Prostate gland (tissue), 2 donors: ENCODE measurements around the gene ANKRD66. TPM values are rescaled to one million over a fixed set of nuclear protein-coding genes. Genes with fewer than 3 reads are reported as not detected.

Experiments
- DNase-seq: peaks from one replicate; pipeline ENCODE4 v3.0.0-alpha.2; 2019; ENCODE audit warnings: low spot score
- H3K27ac ChIP-seq, 2 donors: fragments of 200-600 bp; sonication (generic); 2 replicates each; pipeline ENCODE4 v1.5.1; 2017 to 2019
- H3K27me3 ChIP-seq: fragments of 200-600 bp; sonication (generic); replicated peaks from 2 replicates; pipeline ENCODE4 v1.5.1; 2019; ENCODE audit not compliant: insufficient read depth
- H3K36me3 ChIP-seq, 2 donors: fragments of 200-600 bp; sonication (generic); 1 replicate in 1 of 2; 2 replicates in 1 of 2; pipeline versions ENCODE4 v1.5.1 to v1.8.1; 2017 to 2019
- H3K4me1 ChIP-seq: fragments of 200-600 bp; sonication (generic); replicated peaks from 2 replicates; pipeline ENCODE4 v1.5.1; 2019
- H3K4me3 ChIP-seq, 2 donors: fragments of 200-600 bp; sonication (generic); 2 replicates each; pipeline ENCODE4 v1.5.1; 2017 to 2019
- H3K9me3 ChIP-seq: fragments of 200-600 bp; sonication (generic); 2 replicates; pipeline ENCODE4 v1.5.1; 2017
- CTCF ChIP-seq, 4 experiments: fragments of 200-600 bp in 2 of 4; fragments of 450-650 bp in 2 of 4; sonication (generic) in 2 of 4; IDR thresholded peaks; 1 replicate in 3 of 4; 2 replicates in 1 of 4; pipeline ENCODE4 v1.5.1; 2016 to 2019; ENCODE audit warnings: antibody characterized with exemption in 4 of 4, mild to moderate bottlenecking in 2 of 4, moderate library complexity in 2 of 4
- POLR2A ChIP-seq: fragments of 450-650 bp; IDR thresholded peaks from one replicate; pipeline ENCODE4 v1.6.1; 2016; ENCODE audit warnings: antibody characterized with exemption, mild to moderate bottlenecking
- POLR2AphosphoS5 ChIP-seq: sonication (generic); formaldehyde crosslinking; IDR thresholded peaks from one replicate; pipeline ENCODE4 v1.6.1; 2017; ENCODE audit warnings: antibody characterized with exemption
- WGBS: methylation state at CpG from one replicate; pipeline ENCODE4 v1.1.5; 2018; 5-methylcytosine and 5-hydroxymethylcytosine counted together
- intact Hi-C: fragments of 100-400 bp; cut with DNase I; formaldehyde crosslinking; loops from one replicate; pipeline ENCODE4 v1.14.2; 2022
- total RNA-seq, 2 donors: library from RNA; depleted of rRNA; stranded (reverse); fragments of >200 nt; gene quantifications; one replicate each; pipeline ENCODE4 v1.1.0, GENCODE V29; 2016

ANKRD66 gene
- total RNA-seq, 2 donors from 2014 or later = not detected

- WGBS = 47% methylated on average over 5 of the region's 5 CpGs
- Histone ChIP-seq H3K27ac (no peak overlapping the region), H3K4me1 (no peaks in the 10 kb centered on the region), H3K36me3 (no peaks in the 10 kb centered on the region), H3K27me3 (no peaks in the 10 kb centered on the region), H3K9me3 (no peaks in the 10 kb centered on the region), H3K4me3 (no peak overlapping the region)
- TF ChIP-seq POLR2A (no peak), CTCF (IDR thresholded peaks at IDR 0.05) (no peak), POLR2AphosphoS5 (no peak)
- no peak for DNase-seq
- intact Hi-C loops = no loop called here
Measured at GRCh38 chr6:46749731-46750130, 3.0 kb downstream of the ANKRD66 start.

GRCh38 chr6:46751658-46752057, 4.9 kb downstream of the ANKRD66 start:
- DNase-seq = no peak
- intact Hi-C loops = no loop called here
- no peak overlapping the region for H3K4me3 ChIP-seq

GRCh38 chr6:46755865-46756264, 9.1 kb downstream of the ANKRD66 start:
- 16% methylated on average over 1 of the region's 1 CpG for WGBS
- Histone ChIP-seq H3K9me3 (no peaks in the 10 kb centered on the region), H3K27me3 (no peaks in the 10 kb centered on the region), H3K4me3 (no peak overlapping the region), H3K36me3 (no peaks in the 10 kb centered on the region), H3K4me1 (no peaks in the 10 kb centered on the region), H3K27ac (no peak overlapping the region)
- no peak for DNase-seq
- intact Hi-C loops = no loop called here
- TF ChIP-seq POLR2A (no peak), CTCF (IDR thresholded peaks at IDR 0.05) (no peak), POLR2AphosphoS5 (no peak)

More at GRCh38 chr6:46751658-46752057, 4.9 kb downstream of the ANKRD66 start:
- Histone ChIP-seq H3K27ac (no peak overlapping the region), H3K9me3 (no peaks in the 10 kb centered on the region), H3K4me1 (no peaks in the 10 kb centered on the region), H3K27me3 (no peaks in the 10 kb centered on the region), H3K36me3 (no peaks in the 10 kb centered on the region)
- 96% methylated on average over 3 of the region's 3 CpGs for WGBS
- no peak for TF ChIP-seq POLR2AphosphoS5
- no peak for TF ChIP-seq POLR2A

- no peaks in the 10 kb centered on the region for H3K4me1 ChIP-seq
- no peak for DNase-seq
- H3K4me3 ChIP-seq = no peak overlapping the region
- no peaks in the 10 kb centered on the region for H3K9me3 ChIP-seq
- H3K27ac ChIP-seq = no peak overlapping the region
- no peaks in the 10 kb centered on the region for H3K27me3 ChIP-seq
- WGBS = 55% methylated on average over 7 of the region's 7 CpGs
- intact Hi-C loops = no loop called here
- H3K36me3 ChIP-seq = no peaks in the 10 kb centered on the region
- TF ChIP-seq CTCF (IDR thresholded peaks at IDR 0.05) (no peak), POLR2AphosphoS5 (no peak), POLR2A (no peak)
Measured at GRCh38 chr6:46756469-46757213, 9.9 kb downstream of the ANKRD66 start.

GRCh38 chr6:46757214-46757596, 10.5 kb downstream of the ANKRD66 start:
- no peak for TF ChIP-seq POLR2AphosphoS5
- no peak for TF ChIP-seq POLR2A
- TF ChIP-seq CTCF (IDR thresholded peaks at IDR 0.05) = no peak
- Histone ChIP-seq H3K4me1 (no peaks in the 10 kb centered on the region), H3K9me3 (no peaks in the 10 kb centered on the region), H3K27me3 (no peaks in the 10 kb centered on the region), H3K4me3 (no peak overlapping the region), H3K27ac (no peak overlapping the region), H3K36me3 (no peaks in the 10 kb centered on the region)
- intact Hi-C loops = no loop called here
- DNase-seq = no peak
- 85% methylated on average over 2 of the region's 2 CpGs for WGBS
